ENCODE data around the gene MORF4L1.
"Not testable (repeated sequence)": the region's sequence is repeated elsewhere in the genome, so short reads cannot be mapped to it uniquely, and the experiment has no call there.

MORF4L1 gene

DNA sequence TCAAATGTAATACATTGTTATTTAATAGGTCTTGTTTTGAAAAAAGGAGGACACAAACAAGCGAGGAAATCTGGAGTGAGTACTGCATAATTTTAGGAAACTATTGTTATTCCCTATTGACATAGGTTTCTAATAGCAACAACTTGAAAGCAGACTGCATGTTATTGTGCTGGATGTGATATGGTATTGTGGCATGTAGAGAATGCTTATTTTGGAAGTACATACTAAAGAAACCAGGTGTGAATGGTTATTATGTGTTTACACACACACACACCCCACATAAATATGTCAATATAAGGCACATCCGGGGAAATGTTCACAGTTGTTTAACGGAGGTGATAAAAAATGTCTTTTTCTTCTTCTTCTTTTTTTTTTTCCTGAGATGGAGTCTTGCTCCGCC is 5.9 kb upstream of the MORF4L1 start:
- Histone ChIP-seq H3K4me1 (peaks cover 0 to under 1% (median 0%) of the 10 kb centered on the region in 4 donors), H3K4me3 (no peak overlapping the region), H3K36me3 (no peaks in the 10 kb centered on the region), H3K9me3 (no peaks in the 10 kb centered on the region), H3K27ac (no peak overlapping the region), H3K27me3 (no peaks in the 10 kb centered on the region)
- intact Hi-C loops (cut with DNase I; ENCODE audit: low total_unique reads), result no loop called here
- DNase-seq, result no peak
- TF ChIP-seq, protein P1, sequence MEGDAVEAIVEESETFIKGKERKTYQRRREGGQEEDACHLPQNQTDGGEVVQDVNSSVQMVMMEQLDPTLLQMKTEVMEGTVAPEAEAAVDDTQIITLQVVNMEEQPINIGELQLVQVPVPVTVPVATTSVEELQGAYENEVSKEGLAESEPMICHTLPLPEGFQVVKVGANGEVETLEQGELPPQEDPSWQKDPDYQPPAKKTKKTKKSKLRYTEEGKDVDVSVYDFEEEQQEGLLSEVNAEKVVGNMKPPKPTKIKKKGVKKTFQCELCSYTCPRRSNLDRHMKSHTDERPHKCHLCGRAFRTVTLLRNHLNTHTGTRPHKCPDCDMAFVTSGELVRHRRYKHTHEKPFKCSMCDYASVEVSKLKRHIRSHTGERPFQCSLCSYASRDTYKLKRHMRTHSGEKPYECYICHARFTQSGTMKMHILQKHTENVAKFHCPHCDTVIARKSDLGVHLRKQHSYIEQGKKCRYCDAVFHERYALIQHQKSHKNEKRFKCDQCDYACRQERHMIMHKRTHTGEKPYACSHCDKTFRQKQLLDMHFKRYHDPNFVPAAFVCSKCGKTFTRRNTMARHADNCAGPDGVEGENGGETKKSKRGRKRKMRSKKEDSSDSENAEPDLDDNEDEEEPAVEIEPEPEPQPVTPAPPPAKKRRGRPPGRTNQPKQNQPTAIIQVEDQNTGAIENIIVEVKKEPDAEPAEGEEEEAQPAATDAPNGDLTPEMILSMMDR (IDR thresholded peaks at IDR 0.05), result no peak

DNA sequence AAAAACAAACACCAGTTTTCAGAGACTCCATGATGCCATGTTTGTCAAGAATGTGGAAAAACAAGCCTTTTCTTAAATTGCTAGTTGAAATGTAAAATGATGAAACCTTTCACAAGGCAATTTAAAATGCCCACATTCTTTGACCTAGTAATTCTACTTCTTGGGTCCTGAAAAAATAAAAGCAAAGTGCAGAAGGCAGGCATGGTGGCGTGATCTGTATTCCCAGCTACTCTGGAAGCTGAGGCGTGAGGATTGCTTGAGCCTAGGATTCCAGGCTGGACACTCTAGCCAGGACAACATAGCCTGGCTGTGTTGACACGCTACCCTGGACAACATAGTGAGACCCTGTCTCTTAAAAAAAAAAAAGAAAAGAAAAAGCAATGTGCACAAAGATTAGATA is 4.3 kb upstream of the MORF4L1 start:
- no peaks in the 10 kb centered on the region for H3K36me3 ChIP-seq
- no peak overlapping the region for H3K27ac ChIP-seq
- TF ChIP-seq, protein P1 (IDR thresholded peaks at IDR 0.05), result no peak
- intact Hi-C loops (cut with DNase I; ENCODE audit: low total_unique reads), result no loop called here
- no peaks in the 10 kb centered on the region for H3K27me3 ChIP-seq
- DNase-seq, result no peak
- H3K4me1 ChIP-seq, result peaks cover 0 to 6% (median 3%) of the 10 kb centered on the region in 4 donors
- H3K4me3 ChIP-seq, result no peak overlapping the region
- H3K9me3 ChIP-seq, result no peaks in the 10 kb centered on the region

DNA sequence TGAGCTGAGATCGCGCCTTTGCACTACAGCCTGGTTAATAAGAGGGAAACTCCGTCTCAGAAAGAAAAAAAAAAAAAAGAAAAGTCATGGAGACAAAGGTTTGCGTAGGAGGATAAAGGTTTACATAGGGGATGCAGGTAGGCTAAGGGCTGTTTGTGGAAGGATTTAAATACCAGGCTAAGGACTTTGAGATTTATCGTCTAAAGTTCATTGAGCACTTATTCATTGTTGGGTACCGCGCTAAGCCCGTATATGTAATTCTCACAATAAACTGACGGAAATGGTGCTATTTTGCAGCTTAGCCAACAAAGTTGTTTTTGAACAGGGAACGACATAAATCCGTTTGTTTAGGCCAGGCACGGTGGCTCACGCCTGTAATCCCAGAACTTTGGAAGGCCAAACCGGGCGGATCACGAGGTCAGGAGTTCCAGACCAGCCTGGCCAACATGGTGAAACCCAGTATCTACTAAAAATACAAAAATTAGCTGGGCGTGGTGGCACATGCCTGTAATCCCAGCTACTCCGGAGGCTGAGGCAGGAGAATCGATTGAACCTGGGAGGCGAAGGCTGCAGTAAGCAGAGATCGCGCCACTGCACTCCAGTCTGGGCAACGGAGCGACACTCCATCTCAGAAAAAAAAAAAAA is 1.1 kb upstream of the MORF4L1 start:
- H3K9me3 ChIP-seq, H3K27me3 ChIP-seq, H3K36me3 ChIP-seq, DNase-seq: not testable (repeated sequence)
- Histone ChIP-seq H3K4me3 (peak overlapping the region in 1 of 2 donors; percentile 92), H3K27ac (peak overlapping the region in 1 of 2 donors; percentile 99), H3K4me1 (peaks cover 0 to 28% (median 17%) of the 10 kb centered on the region in 4 donors)
- intact Hi-C loops (cut with DNase I; ENCODE audit: low total_unique reads), result loop anchor here (10.0 kb wide), 2 partner anchors 117 to 607 kb away; partner anchors contain the start of gene DNAJA4

DNA sequence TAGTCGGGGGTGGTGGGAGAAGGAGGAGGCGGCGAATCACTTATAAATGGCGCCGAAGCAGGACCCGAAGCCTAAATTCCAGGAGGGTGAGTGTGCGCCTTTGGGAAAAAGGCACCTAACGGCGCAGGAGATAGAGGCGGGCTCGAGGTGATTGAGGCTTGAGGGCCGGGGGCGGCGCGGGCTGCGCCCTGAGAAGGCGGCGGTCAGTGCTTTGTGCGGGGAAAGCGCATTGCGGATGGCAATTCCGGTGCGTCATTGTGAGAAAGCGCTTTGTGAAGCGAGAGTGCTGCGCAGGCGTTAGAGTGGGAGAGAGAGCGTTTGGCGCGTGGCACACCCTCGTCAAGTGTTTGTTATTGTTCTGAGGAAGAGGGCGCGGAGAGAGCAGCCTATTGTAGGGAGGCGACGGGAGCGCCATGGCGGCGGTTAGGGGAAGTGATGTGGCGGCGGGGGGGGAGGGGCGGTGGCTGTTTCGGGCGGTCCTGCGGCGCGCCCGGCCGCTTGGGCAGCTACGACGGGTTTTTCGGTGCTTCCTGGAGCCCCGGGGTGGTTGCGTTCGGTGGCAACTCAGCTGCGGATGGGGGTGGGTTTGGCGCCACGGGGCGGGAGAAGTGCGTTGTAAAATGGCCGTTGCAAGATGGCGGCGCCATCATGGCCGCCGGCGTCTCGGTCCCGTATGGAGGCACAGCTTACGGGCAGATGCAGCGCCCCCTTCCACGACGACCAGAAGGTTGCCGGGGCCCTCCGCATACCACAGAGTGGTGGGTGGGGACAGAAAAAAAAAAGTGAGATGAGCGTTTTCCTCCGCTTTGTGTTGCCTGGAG is 492 bp downstream of the MORF4L1 start:
- intact Hi-C loops (cut with DNase I; ENCODE audit: low total_unique reads), result loop anchor here (10.0 kb wide), 2 partner anchors 118 to 608 kb away; partner anchors contain the start of gene DNAJA4

DNA sequence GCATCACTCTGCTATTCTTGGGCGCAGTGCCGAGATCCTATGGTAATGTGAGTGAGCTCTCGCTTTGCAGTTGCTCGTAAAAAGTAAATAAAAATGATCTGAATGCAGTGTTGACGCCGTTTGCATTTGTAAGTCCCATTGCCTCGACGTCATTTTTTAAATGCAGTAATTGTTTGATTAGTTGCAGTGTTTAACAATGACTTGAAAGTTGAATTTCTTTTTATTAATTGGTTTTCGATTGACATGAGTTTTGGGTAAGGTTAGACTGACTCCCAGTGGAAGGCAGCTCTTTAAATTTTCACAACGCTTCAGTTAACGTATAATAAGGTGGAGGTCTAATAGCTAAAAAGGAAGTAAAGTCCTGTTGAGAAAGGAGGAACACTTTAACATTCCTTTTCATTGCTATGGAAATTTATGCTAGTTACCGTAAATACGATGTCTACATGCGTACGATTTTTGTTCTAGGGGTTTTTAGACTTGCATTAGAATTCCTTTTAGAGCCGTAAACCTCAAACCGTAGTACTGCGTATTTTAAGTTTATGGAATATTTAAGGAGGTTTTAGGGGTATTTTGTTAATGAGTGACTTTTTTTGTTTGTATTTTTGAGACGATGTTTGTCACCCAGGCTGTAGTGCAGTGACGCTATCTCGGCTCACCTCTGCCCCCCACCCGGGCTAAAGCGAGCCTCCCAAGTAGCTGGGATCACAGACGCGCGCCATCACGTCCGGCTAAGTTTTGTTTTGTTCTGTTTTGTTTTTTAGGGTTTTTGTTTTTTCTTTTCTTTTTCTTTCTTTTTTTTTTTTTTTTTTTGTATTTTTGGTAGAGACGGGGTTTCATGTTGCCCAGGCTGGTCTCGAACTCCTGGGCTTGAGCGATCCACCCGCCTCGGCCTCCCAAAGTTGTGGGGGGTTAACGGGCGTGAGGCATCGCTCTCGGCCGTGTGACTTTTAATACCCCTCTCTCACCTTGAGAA is 1.4 kb downstream of the MORF4L1 start:
- peak in 1 of 2 donors; percentile 42 for DNase-seq
- no peaks in the 10 kb centered on the region for H3K9me3 ChIP-seq
- TF ChIP-seq, protein P1 (IDR thresholded peaks at IDR 0.05), result peak in 1 of 2 experiments; percentile 5
- no peaks in the 10 kb centered on the region for H3K36me3 ChIP-seq
- peaks cover 0 to 52% (median 40%) of the 10 kb centered on the region in 4 donors for H3K4me1 ChIP-seq
- peak overlapping the region; percentile 92 to 96 for H3K4me3 ChIP-seq
- intact Hi-C loops (cut with DNase I; ENCODE audit: low total_unique reads), result loop anchor here (10.0 kb wide), 2 partner anchors 119 to 609 kb away; partner anchors contain the start of gene DNAJA4
- no peaks in the 10 kb centered on the region for H3K27me3 ChIP-seq
- peak overlapping the region; percentile 99 to 100 for H3K27ac ChIP-seq

More for the DNA sequence above, 492 bp downstream of the MORF4L1 start:
- TF ChIP-seq, protein P1 (IDR thresholded peaks at IDR 0.05), result peak; percentile 5 to 11
- Histone ChIP-seq H3K9me3 (no peaks in the 10 kb centered on the region), H3K27me3 (no peaks in the 10 kb centered on the region), H3K36me3 (no peaks in the 10 kb centered on the region), H3K4me3 (peak overlapping the region; percentile 92 to 96), H3K4me1 (peaks cover 0 to 43% (median 32%) of the 10 kb centered on the region in 4 donors), H3K27ac (peak overlapping the region; percentile 99 to 100)
- peak; percentile 66 to 84 for DNase-seq
